ENCODE results near the gene ANOS1.

GRCh38 chrX:8548446-8548845 lies 183.5 kb downstream of the ANOS1 start:
- TF ChIP-seq CTCF (IDR thresholded peaks at IDR 0.05) (no peak), POLR2AphosphoS5 (IDR thresholded peaks at IDR 0.05) (no peak), POLR2A (IDR thresholded peaks at IDR 0.05) (no peak)

Measured in breast epithelium (tissue), 3 donors.